WI38 (cell line): ENCODE data around the gene JUND.

ENCODE experiments used
- H3K4me3 ChIP-seq: 2 replicates; pipeline ENCODE4 v1.5.1; 2011; ENCODE audit warnings: low read depth, mild to moderate bottlenecking, control low read depth, low read length
- CTCF ChIP-seq: IDR thresholded peaks from 2 replicates; pipeline ENCODE4 v1.5.1; 2012; ENCODE audit warnings: low read depth, mild to moderate bottlenecking, control low read depth, low read length

JUND gene

GRCh38 chr19:18251587-18252369, 29.6 kb downstream of the JUND start:
- TF ChIP-seq CTCF, result peak; percentile 95

GRCh38 chr19:18249834-18250233, 31.6 kb downstream of the JUND start:
- TF ChIP-seq CTCF, result no peak

More at GRCh38 chr19:18251587-18252369, 29.6 kb downstream of the JUND start:
- H3K4me3 ChIP-seq, result no peak overlapping the region

GRCh38 chr19:18245297-18245696, 36.1 kb downstream of the JUND start:
- TF ChIP-seq CTCF, result no peak

More at GRCh38 chr19:18249834-18250233, 31.6 kb downstream of the JUND start:
- no peak overlapping the region for H3K4me3 ChIP-seq

GRCh38 chr19:18239303-18239702, 42.1 kb downstream of the JUND start:
- H3K4me3 ChIP-seq, result no peak overlapping the region
- no peak for TF ChIP-seq CTCF

More at GRCh38 chr19:18245297-18245696, 36.1 kb downstream of the JUND start:
- no peak overlapping the region for H3K4me3 ChIP-seq

GRCh38 chr19:18234194-18234593, 47.2 kb downstream of the JUND start:
- TF ChIP-seq CTCF, result no peak
- no peak overlapping the region for H3K4me3 ChIP-seq

- no peak for TF ChIP-seq CTCF
- no peak overlapping the region for H3K4me3 ChIP-seq
Measured at GRCh38 chr19:18233224-18233825, 48.1 kb downstream of the JUND start.

- no peak overlapping the region for H3K4me3 ChIP-seq
- no peak for TF ChIP-seq CTCF
Measured at GRCh38 chr19:18232540-18233223, 48.7 kb downstream of the JUND start.
